GM20000 (cell line): ENCODE results near the gene PTPRG.

ENCODE experiments used
- DNase-seq: peaks from one replicate; pipeline ENCODE4 v3.0.0; 2012; ENCODE audit warnings: low spot score
- CTCF ChIP-seq: IDR thresholded peaks from 2 replicates; pipeline ENCODE4 v1.5.1; 2012; ENCODE audit warnings: mild to moderate bottlenecking, control low read depth; ENCODE audit errors: extremely low read depth, missing control alignments

The PTPRG gene

GRCh38 chr3:62019906-62020305, 458.5 kb downstream of the PTPRG start:
- no peak for TF ChIP-seq CTCF
- DNase-seq = no peak

GRCh38 chr3:62020706-62021105, 459.3 kb downstream of the PTPRG start:
- no peak for DNase-seq
- no peak for TF ChIP-seq CTCF

- TF ChIP-seq CTCF = no peak
Measured at GRCh38 chr3:62022312-62022711, 460.9 kb downstream of the PTPRG start.

GRCh38 chr3:62024882-62025281, 463.5 kb downstream of the PTPRG start:
- no peak for DNase-seq
- no peak for TF ChIP-seq CTCF

More at GRCh38 chr3:62022312-62022711, 460.9 kb downstream of the PTPRG start:
- DNase-seq = no peak

- DNase-seq = no peak
- no peak for TF ChIP-seq CTCF
Measured at GRCh38 chr3:62025913-62026312, 464.5 kb downstream of the PTPRG start.

GRCh38 chr3:62027241-62027640, 465.9 kb downstream of the PTPRG start:
- DNase-seq = no peak
- TF ChIP-seq CTCF = no peak

GRCh38 chr3:62027796-62028195, 466.4 kb downstream of the PTPRG start:
- no peak for DNase-seq
- no peak for TF ChIP-seq CTCF
